SH-SY5Y (cell line): ENCODE results near the gene DLGAP1.

Experiments used
- GATA2 ChIP-seq: IDR thresholded peaks from 2 replicates; pipeline ENCODE4 v1.6.1; 2011; ENCODE audit warnings: mild to moderate bottlenecking, low read depth, low read length
- GATA3 ChIP-seq: IDR thresholded peaks from 2 replicates; pipeline ENCODE4 v1.6.1; 2011; ENCODE audit warnings: low read depth, mild to moderate bottlenecking, low read length, moderate library complexity

- TF ChIP-seq GATA2 (no peak), GATA3 (no peak)
Observed at GRCh38 chr18:3504637-3505036, 950.5 kb downstream of the DLGAP1 start.
